Measurements from ENCODE around the gene NPIPB6. TPM values are rescaled to one million over a fixed set of nuclear protein-coding genes. Genes with fewer than 3 reads are reported as not detected.

Gene NPIPB6
- total RNA-seq, 1 experiment from 2014 or later, result 2.1 TPM

GRCh38 chr16:28297784-28298510, 65.4 kb downstream of the NPIPB6 start:
- no peak for ATAC-seq

DNA sequence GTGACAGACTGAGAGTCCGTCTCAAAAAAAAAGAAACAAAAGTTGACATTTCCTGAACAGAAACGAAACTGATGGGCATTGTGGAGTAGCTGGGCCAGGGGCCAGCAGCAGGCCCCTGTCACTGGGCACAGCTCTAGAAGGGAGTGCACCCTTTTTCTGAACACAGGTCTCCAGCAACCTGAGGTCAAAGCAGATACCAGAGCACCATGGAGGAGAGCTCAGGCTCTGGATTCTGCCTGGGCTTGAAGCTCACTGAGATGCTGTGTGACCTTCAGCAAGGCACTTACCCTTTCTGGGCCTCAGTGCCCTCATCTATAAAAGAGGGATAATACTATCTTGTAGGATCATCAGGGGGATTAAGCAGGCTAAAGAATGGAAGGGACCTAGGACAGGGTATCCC, 66.0 kb downstream of the NPIPB6 start:
- no peak overlapping the region for H3K9ac ChIP-seq (ENCODE audit: low read length)
- CTCF ChIA-PET, result no interaction called here
- intact Hi-C loops (cut with micrococcal nuclease), result no loop called here
- ATAC-seq, result no peak
- POLR2A ChIA-PET, result no interaction called here
- BruUV-seq (replicated peaks), result no TSS peak
- H3K4me1 ChIP-seq (ENCODE audit: control insufficient read depth in 1 of 2, insufficient read depth in 2 of 2, low read length in 2 of 2), result peaks cover 0 to 9% of the 10 kb centered on the region in 2 experiments; a peak in 2 of 4 replicates
- RAD21 ChIA-PET (ENCODE audit: low non-redundant PET in 1 of 2, low total read pairs in 2 of 2, uncharacterized antibody in 2 of 2, unreplicated experiment in 2 of 2), result no interaction called here
- no peak overlapping the region for H2AFZ ChIP-seq (ENCODE audit: low read depth, low read length, poor library complexity, severe bottlenecking)
- H3K9me3 ChIP-seq (ENCODE audit: control insufficient read depth in 1 of 2, insufficient read depth in 1 of 2, low read depth in 1 of 2, low read length in 2 of 2), result no peaks in the 10 kb centered on the region
- H3K4me2 ChIP-seq (ENCODE audit: low read length), result no peak overlapping the region
- no peak for DNase-seq (ENCODE audit: low read depth, low spot score)
- H3K27me3 ChIP-seq (ENCODE audit: insufficient read depth, low read length), result no peaks in the 10 kb centered on the region
- no peaks in the 10 kb centered on the region for H4K20me1 ChIP-seq (ENCODE audit: insufficient read depth)
- no peak overlapping the region for H3K27ac ChIP-seq (ENCODE audit: low read depth, low read length)
- H3K4me3 ChIP-seq (replicated peaks in 1 of 2; ENCODE audit: low read depth in 1 of 2, low read length in 2 of 2), result no peak overlapping the region
- H3K79me2 ChIP-seq (ENCODE audit: insufficient read depth, low read length), result peaks cover 10% of the 10 kb centered on the region; the same call in 1 of the 2 replicates
- no peaks in the 10 kb centered on the region for H3K9me2 ChIP-seq (ENCODE audit: insufficient read depth)
- no peaks in the 10 kb centered on the region; a peak in 1 of 4 replicates for H3K36me3 ChIP-seq (ENCODE audit: control insufficient read depth in 1 of 2, insufficient read depth in 2 of 2, low read length in 2 of 2)
- TF ChIP-seq ZNF274 (IDR thresholded peaks at IDR 0.05; ENCODE audit: low read depth, low read length) (no peak), EGR1 (IDR thresholded peaks at IDR 0.05; ENCODE audit: low read depth) (no peak), ATF3 (IDR thresholded peaks at IDR 0.05) (no peak), MAX (IDR thresholded peaks at IDR 0.05) (no peak), ELF1 (IDR thresholded peaks at IDR 0.05; ENCODE audit: borderline replicate concordance, low read depth) (no peak), TCF7L2 (IDR thresholded peaks at IDR 0.05; ENCODE audit: borderline replicate concordance, extremely low read depth, insufficient read depth, insufficient read length) (no peak)
- TF ChIP-seq, protein P1, sequence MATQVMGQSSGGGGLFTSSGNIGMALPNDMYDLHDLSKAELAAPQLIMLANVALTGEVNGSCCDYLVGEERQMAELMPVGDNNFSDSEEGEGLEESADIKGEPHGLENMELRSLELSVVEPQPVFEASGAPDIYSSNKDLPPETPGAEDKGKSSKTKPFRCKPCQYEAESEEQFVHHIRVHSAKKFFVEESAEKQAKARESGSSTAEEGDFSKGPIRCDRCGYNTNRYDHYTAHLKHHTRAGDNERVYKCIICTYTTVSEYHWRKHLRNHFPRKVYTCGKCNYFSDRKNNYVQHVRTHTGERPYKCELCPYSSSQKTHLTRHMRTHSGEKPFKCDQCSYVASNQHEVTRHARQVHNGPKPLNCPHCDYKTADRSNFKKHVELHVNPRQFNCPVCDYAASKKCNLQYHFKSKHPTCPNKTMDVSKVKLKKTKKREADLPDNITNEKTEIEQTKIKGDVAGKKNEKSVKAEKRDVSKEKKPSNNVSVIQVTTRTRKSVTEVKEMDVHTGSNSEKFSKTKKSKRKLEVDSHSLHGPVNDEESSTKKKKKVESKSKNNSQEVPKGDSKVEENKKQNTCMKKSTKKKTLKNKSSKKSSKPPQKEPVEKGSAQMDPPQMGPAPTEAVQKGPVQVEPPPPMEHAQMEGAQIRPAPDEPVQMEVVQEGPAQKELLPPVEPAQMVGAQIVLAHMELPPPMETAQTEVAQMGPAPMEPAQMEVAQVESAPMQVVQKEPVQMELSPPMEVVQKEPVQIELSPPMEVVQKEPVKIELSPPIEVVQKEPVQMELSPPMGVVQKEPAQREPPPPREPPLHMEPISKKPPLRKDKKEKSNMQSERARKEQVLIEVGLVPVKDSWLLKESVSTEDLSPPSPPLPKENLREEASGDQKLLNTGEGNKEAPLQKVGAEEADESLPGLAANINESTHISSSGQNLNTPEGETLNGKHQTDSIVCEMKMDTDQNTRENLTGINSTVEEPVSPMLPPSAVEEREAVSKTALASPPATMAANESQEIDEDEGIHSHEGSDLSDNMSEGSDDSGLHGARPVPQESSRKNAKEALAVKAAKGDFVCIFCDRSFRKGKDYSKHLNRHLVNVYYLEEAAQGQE (IDR thresholded peaks at IDR 0.05; ENCODE audit: low read depth), result no peak
- TF ChIP-seq, protein P2, sequence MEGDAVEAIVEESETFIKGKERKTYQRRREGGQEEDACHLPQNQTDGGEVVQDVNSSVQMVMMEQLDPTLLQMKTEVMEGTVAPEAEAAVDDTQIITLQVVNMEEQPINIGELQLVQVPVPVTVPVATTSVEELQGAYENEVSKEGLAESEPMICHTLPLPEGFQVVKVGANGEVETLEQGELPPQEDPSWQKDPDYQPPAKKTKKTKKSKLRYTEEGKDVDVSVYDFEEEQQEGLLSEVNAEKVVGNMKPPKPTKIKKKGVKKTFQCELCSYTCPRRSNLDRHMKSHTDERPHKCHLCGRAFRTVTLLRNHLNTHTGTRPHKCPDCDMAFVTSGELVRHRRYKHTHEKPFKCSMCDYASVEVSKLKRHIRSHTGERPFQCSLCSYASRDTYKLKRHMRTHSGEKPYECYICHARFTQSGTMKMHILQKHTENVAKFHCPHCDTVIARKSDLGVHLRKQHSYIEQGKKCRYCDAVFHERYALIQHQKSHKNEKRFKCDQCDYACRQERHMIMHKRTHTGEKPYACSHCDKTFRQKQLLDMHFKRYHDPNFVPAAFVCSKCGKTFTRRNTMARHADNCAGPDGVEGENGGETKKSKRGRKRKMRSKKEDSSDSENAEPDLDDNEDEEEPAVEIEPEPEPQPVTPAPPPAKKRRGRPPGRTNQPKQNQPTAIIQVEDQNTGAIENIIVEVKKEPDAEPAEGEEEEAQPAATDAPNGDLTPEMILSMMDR (IDR thresholded peaks at IDR 0.05 in 2 of 3, conservative IDR thresholded peaks at IDR 0.05 in 1 of 3; ENCODE audit: borderline replicate concordance in 1 of 3, insufficient read depth in 1 of 3, low read depth in 2 of 3, low read length in 2 of 3), result no peak

More at GRCh38 chr16:28297784-28298510, 65.4 kb downstream of the NPIPB6 start:
- Histone ChIP-seq H3K4me1 (ENCODE audit: control insufficient read depth in 1 of 2, insufficient read depth in 2 of 2, low read length in 2 of 2) (peaks cover 0 to 9% of the 10 kb centered on the region in 2 experiments; a peak in 2 of 4 replicates), H3K27me3 (ENCODE audit: insufficient read depth, low read length) (no peaks in the 10 kb centered on the region), H2AFZ (ENCODE audit: low read depth, low read length, poor library complexity, severe bottlenecking) (no peak overlapping the region), H3K4me3 (replicated peaks in 1 of 2; ENCODE audit: low read depth in 1 of 2, low read length in 2 of 2) (no peak overlapping the region), H3K4me2 (ENCODE audit: low read length) (no peak overlapping the region), H3K79me2 (ENCODE audit: insufficient read depth, low read length) (peaks cover 8% of the 10 kb centered on the region; the same call in 1 of the 2 replicates), H4K20me1 (ENCODE audit: insufficient read depth) (no peaks in the 10 kb centered on the region), H3K9me3 (ENCODE audit: control insufficient read depth in 1 of 2, insufficient read depth in 1 of 2, low read depth in 1 of 2, low read length in 2 of 2) (no peaks in the 10 kb centered on the region), H3K27ac (ENCODE audit: low read depth, low read length) (no peak overlapping the region), H3K36me3 (ENCODE audit: control insufficient read depth in 1 of 2, insufficient read depth in 2 of 2, low read length in 2 of 2) (no peaks in the 10 kb centered on the region; a peak in 1 of 4 replicates), H3K9ac (ENCODE audit: low read length) (no peak overlapping the region), H3K9me2 (ENCODE audit: insufficient read depth) (no peaks in the 10 kb centered on the region)
- POLR2A ChIA-PET, result no interaction called here
- RAD21 ChIA-PET (ENCODE audit: low non-redundant PET in 1 of 2, low total read pairs in 2 of 2, uncharacterized antibody in 2 of 2, unreplicated experiment in 2 of 2), result no interaction called here
- CTCF ChIA-PET, result no interaction called here
- no peak for DNase-seq (ENCODE audit: low read depth, low spot score)
- intact Hi-C loops (cut with micrococcal nuclease), result no loop called here
- no TSS peak for BruUV-seq (replicated peaks)
- no peak for TF ChIP-seq SIN3A (IDR thresholded peaks at IDR 0.05; ENCODE audit: low read depth)
- TF ChIP-seq EGR1 (IDR thresholded peaks at IDR 0.05; ENCODE audit: low read depth), result no peak
- TF ChIP-seq SRF (IDR thresholded peaks at IDR 0.05; ENCODE audit: low read depth), result no peak
- no peak for TF ChIP-seq TCF7L2 (IDR thresholded peaks at IDR 0.05; ENCODE audit: borderline replicate concordance, extremely low read depth, insufficient read depth, insufficient read length)
- TF ChIP-seq YY1 (IDR thresholded peaks at IDR 0.05; ENCODE audit: extremely low read depth, insufficient replicate concordance, low read depth, low read length), result no peak
- no peak for TF ChIP-seq SP1 (IDR thresholded peaks at IDR 0.05; ENCODE audit: low read depth)
- no peak for TF ChIP-seq MAX (IDR thresholded peaks at IDR 0.05)
- TF ChIP-seq RAD21 (IDR thresholded peaks at IDR 0.05; ENCODE audit: low read depth), result no peak
